ENCODE data around the gene CARM1.

DNA sequence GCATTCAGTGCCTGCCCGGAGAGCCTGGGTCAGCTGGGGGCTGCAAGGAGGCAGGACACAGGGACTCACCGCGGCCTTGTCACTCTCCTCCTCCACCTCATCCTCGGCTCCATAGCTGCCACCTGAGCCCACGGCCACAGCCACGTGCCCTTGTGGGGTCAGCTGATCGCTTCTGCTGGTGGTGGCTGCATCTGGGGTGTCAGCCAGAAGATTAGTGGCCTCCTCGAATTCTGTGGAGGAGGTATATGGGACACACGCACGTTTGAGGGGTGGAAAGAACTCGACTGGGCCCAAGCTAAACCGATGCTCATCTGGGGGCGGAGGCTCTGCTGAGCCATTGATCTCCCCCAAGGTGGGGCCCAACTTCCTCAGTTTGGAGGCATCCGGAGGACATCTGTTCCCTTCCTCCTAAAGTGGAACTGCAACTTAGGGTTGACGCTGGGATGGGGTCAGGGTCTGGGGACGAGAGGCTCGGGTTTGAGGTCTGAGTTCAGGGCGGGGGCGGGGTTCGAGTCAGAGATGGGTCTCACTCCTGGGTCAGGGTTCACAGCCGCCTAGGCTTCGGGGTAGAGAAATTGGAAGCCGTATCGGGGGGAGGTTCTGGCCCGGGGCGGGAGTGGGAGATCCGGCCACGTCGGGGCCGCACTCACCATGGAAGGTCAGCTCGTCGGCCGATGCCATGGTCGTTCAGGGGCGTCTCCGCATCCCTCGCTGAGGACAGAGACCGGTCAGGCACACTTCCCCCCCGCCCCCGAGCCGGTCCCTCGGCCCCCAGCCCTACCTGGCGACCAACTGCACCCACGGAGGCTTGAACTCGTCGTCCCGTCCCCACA is 56.6 kb downstream of the CARM1 start:
- TF ChIP-seq CTCF (conservative IDR thresholded peaks at IDR 0.05) (no peak), EZH2 (IDR thresholded peaks at IDR 0.05; ENCODE audit: low read depth) (no peak)
